ENCODE measurements around the gene RPP14.

Gene RPP14

DNA sequence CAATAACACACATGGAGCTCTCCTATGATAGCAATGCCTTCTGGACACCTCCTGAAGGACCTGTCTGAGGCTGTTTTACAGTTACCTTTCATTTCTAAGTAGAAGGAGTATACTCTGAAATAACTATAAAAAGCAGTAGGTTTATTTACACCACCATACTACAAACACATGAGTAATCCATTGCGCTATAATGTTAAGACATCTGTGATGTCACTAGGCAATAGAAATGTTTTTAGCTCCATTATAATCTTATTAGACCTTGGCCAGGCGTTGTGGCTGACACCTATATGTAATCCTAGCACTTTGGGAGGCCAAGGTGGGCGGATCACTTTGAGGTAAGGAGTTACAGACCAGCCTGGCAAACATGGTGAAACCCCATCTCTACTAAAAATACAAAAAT is 51.4 kb downstream of the RPP14 start:
- DNase-seq (ENCODE audit: low spot score): no peak

- no peak for DNase-seq (ENCODE audit: low spot score)
These were observed 52.0 kb downstream of the RPP14 start for GRCh38 chr3:58358092-58358491.

DNA sequence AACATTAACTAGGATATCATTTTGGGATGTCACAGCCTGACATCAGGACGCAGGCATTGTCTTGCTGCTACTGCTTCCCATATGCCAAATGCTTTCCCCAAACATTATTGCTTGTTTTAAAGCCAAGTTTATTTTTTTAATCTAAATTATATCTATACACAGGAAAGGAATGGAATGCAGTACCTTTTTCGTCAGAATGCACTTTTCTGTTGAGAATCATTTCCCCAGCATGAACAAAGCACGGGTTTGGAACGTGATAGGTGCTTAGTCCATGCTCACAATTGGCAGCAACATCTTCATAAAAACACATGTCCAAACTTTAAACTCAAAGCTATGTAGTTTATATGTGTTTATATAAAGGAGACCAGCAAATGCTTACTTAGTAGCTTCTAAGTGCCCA is 52.8 kb downstream of the RPP14 start:
- no peak for DNase-seq (ENCODE audit: low spot score)

DNA sequence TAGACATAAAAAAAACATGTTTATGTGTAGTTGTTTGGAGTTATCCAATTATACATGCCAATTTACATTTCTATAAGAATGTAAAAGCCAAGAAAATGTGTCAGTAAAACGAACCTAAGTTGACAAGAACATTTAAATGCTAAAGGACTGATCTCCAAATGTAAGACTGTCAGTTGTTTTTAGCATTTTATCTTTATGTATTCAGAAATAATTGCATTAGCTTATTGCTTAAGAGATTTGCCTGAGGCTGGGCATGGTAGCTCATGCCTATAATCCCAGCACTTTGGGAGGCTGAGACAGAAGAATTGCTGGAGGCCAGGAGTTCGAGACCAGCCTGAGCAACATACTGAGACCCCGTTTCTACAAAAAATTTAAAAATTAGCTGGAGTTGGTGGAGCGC is 53.6 kb downstream of the RPP14 start:
- no peak for DNase-seq (ENCODE audit: low spot score)

- DNase-seq (ENCODE audit: low spot score): no peak
These were observed 55.8 kb downstream of the RPP14 start for GRCh38 chr3:58361866-58362265.

GRCh38 chr3:58366699-58367098 is 60.7 kb downstream of the RPP14 start:
- DNase-seq (ENCODE audit: low spot score): no peak

- DNase-seq (ENCODE audit: low spot score): no peak
These were observed 63.0 kb downstream of the RPP14 start for GRCh38 chr3:58369038-58369437.
